ENCODE measurements around the gene LSMEM2.
A peak's percentile ranks its signal among the peaks of the same experiment; 100 is the strongest.
"Not testable (repeated sequence)": the region's sequence is repeated elsewhere in the genome, so short reads cannot be mapped to it uniquely, and the experiment has no call there.

The LSMEM2 gene

GRCh38 chr3:50269460-50269859 lies 9.4 kb upstream of the LSMEM2 start:
- no peak for TF ChIP-seq CTCF (IDR thresholded peaks at IDR 0.05; ENCODE audit: borderline replicate concordance, insufficient read depth, low read depth, low read length)
- no peak overlapping the region for H3K4me3 ChIP-seq (ENCODE audit: low read depth, low read length)

GRCh38 chr3:50269977-50270413 lies 8.9 kb upstream of the LSMEM2 start:
- H3K4me3 ChIP-seq (ENCODE audit: low read depth, low read length), result no peak overlapping the region
- TF ChIP-seq CTCF (IDR thresholded peaks at IDR 0.05; ENCODE audit: borderline replicate concordance, insufficient read depth, low read depth, low read length), result no peak

GRCh38 chr3:50270422-50271224 lies 8.3 kb upstream of the LSMEM2 start:
- no peak for TF ChIP-seq CTCF (IDR thresholded peaks at IDR 0.05; ENCODE audit: borderline replicate concordance, insufficient read depth, low read depth, low read length)
- H3K4me3 ChIP-seq (ENCODE audit: low read depth, low read length), result no peak overlapping the region

GRCh38 chr3:50271314-50271936 lies 7.5 kb upstream of the LSMEM2 start:
- no peak for TF ChIP-seq CTCF (IDR thresholded peaks at IDR 0.05; ENCODE audit: borderline replicate concordance, insufficient read depth, low read depth, low read length)
- no peak overlapping the region for H3K4me3 ChIP-seq (ENCODE audit: low read depth, low read length)

- not testable (repeated sequence) for H3K4me3 ChIP-seq (ENCODE audit: low read depth, low read length)
These were observed 6.4 kb upstream of the LSMEM2 start for GRCh38 chr3:50272538-50272910.

GRCh38 chr3:50272911-50273688 lies 5.8 kb upstream of the LSMEM2 start:
- TF ChIP-seq CTCF (IDR thresholded peaks at IDR 0.05; ENCODE audit: borderline replicate concordance, insufficient read depth, low read depth, low read length), result peak; percentile 97
- H3K4me3 ChIP-seq (ENCODE audit: low read depth, low read length), result no peak overlapping the region

- no peak for TF ChIP-seq CTCF (IDR thresholded peaks at IDR 0.05; ENCODE audit: borderline replicate concordance, insufficient read depth, low read depth, low read length)
- no peak overlapping the region for H3K4me3 ChIP-seq (ENCODE audit: low read depth, low read length)
These were observed 5.2 kb upstream of the LSMEM2 start for GRCh38 chr3:50273689-50274065.

Measured in GM12875 (cell line).